OCI-LY7 (cell line): ENCODE data around the gene KIF20A. TPM values are rescaled to one million over a fixed set of nuclear protein-coding genes. Genes with fewer than 3 reads are reported as not detected.

Experiments
- BruUV-seq: library from RNA; stranded (reverse); fragments of 400-500 nt; replicated peaks from 2 replicates; lab custom pipeline; 2021; lab: Mats Ljungman, UMichigan
- CTCF ChIA-PET: fragments of 300-600 bp; sonication (Branson Sonifier 250); formaldehyde crosslinking; loops from one replicate; lab custom pipeline; 2022; ENCODE audit warnings: antibody characterized with exemption; ENCODE audit not compliant: unreplicated experiment; lab: Charles Lee
- POLR2A ChIA-PET: fragments of 300-600 bp; sonication (Branson Sonifier 250); formaldehyde crosslinking; loops from one replicate; lab custom pipeline; 2022; ENCODE audit warnings: antibody characterized with exemption; lab: Charles Lee
- DNase-seq: peaks from one replicate; pipeline ENCODE4 v3.0.0-alpha.2; 2015; ENCODE audit warnings: low spot score
- H2AFZ ChIP-seq: fragments of 200-600 bp; sonication (generic), shearing (Covaris generic); 2 replicates; pipeline ENCODE4 v1.6.1; 2014; ENCODE audit warnings: mild to moderate bottlenecking, antibody characterized with exemption, low read length, moderate library complexity
- H3K27ac ChIP-seq: fragments of 200-600 bp; sonication (generic); 2 replicates; pipeline ENCODE4 v1.5.1; 2014; ENCODE audit warnings: mixed run types, low read depth, mild to moderate bottlenecking, moderate library complexity, low read length, inconsistent platforms; ENCODE audit not compliant: poor library complexity, severe bottlenecking
- H3K36me3 ChIP-seq: fragments of 200-600 bp; sonication (generic); 2 replicates; pipeline ENCODE4 v1.6.1; 2014; ENCODE audit warnings: mild to moderate bottlenecking, antibody characterized with exemption, low read length, moderate library complexity, mixed read lengths; ENCODE audit not compliant: insufficient read depth
- H3K4me1 ChIP-seq: fragments of 200-600 bp; sonication (generic); 2 replicates; pipeline ENCODE4 v1.5.1; 2014; ENCODE audit warnings: mild to moderate bottlenecking, low read length; ENCODE audit not compliant: insufficient read depth, poor library complexity, severe bottlenecking
- H3K4me2 ChIP-seq: fragments of 200-600 bp; sonication (generic); 2 replicates; pipeline ENCODE4 v1.6.1; 2014; ENCODE audit warnings: mild to moderate bottlenecking, low read length
- H3K4me3 ChIP-seq: fragments of 200-600 bp; sonication (generic); 2 replicates; pipeline ENCODE4 v1.5.1; 2014; ENCODE audit warnings: mild to moderate bottlenecking, low read depth, low read length; ENCODE audit not compliant: poor library complexity, severe bottlenecking
- H3K79me2 ChIP-seq: fragments of 200-600 bp; sonication (generic); 2 replicates; pipeline ENCODE4 v1.6.1; 2016; ENCODE audit warnings: low read depth, mild to moderate bottlenecking, low read length, moderate library complexity, mixed read lengths; ENCODE audit not compliant: insufficient read depth
- H3K9me2 ChIP-seq: fragments of 200-600 bp; sonication (generic); 2 replicates; pipeline ENCODE4 v1.6.1; 2016; ENCODE audit warnings: mild to moderate bottlenecking, low read length, mixed read lengths; ENCODE audit not compliant: insufficient read depth
- H3K9me3 ChIP-seq: fragments of 200-600 bp; sonication (generic); 2 replicates; pipeline ENCODE4 v1.6.1; 2014; ENCODE audit warnings: mild to moderate bottlenecking, mixed run types, low read length, mixed read lengths
- H4K20me1 ChIP-seq: fragments of 200-600 bp; sonication (generic); 2 replicates; pipeline ENCODE4 v1.6.1; 2014; ENCODE audit warnings: mild to moderate bottlenecking, antibody characterized with exemption, low read length, moderate library complexity, mixed read lengths; ENCODE audit not compliant: insufficient read depth
- EZH2phosphoT487 ChIP-seq: fragments of 200-600 bp; sonication (generic); IDR thresholded peaks from 2 replicates; pipeline ENCODE4 v1.6.1; 2018; ENCODE audit warnings: low read depth, borderline replicate concordance, mild to moderate bottlenecking, mixed run types, antibody characterized with exemption, low read length, moderate library complexity, mixed read lengths
- intact Hi-C: fragments of 100-400 bp; cut with micrococcal nuclease; formaldehyde crosslinking; loops from one replicate; pipeline ENCODE4 v1.10.0; 2022; ENCODE audit not compliant: unreplicated experiment
- total RNA-seq, 2 experiments: library from RNA; depleted of rRNA in 1 of 2; stranded (reverse); fragments of >200 nt in 1 of 2; shearing (Covaris generic) in 1 of 2; gene quantifications; 2 replicates each; pipeline ENCODE4 v1.2.3, GENCODE V29; 2014 to 2022
- TF ChIP-seq, protein P1 (sequence below): fragments of 200-600 bp; sonication (generic); conservative IDR thresholded peaks from 2 replicates; pipeline ENCODE4 v1.5.1; 2014; ENCODE audit warnings: mild to moderate bottlenecking, antibody characterized with exemption, low read length, moderate library complexity, mixed read lengths

Gene KIF20A
- total RNA-seq, 2 experiments from 2014 or later: 63.1 to 65.1 TPM

DNA sequence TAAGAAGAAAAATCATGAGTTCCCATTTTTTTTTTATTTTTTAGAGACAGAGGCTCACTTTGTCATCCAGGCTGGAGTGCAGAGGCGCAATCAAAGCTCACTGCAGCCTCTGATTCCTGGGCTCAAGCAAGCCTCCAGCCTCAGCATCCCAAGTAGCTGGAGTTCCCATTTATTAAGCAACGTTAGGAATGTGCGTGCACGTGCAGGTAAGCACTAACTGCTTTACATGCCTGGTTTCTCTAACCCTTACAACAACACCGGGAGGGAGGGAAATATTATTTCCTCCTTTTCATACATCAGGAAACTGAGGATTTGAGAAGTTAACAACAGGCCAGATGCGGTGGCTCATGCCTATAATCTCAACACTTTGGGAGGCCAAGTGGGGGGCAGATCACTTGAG is 50.5 kb downstream of the KIF20A start:
- ChIA-PET POLR2A (interaction anchor here (0.6 kb wide), 1 partner anchor 10 kb away, joined by 3 read pairs; no protein-coding TSS in a partner anchor), CTCF (no interaction called here)
- H3K4me2 ChIP-seq: no peak overlapping the region
- H3K79me2 ChIP-seq: no peaks in the 10 kb centered on the region
- BruUV-seq: no TSS peak
- TF ChIP-seq EZH2phosphoT487: no peak
- TF ChIP-seq, protein P1, sequence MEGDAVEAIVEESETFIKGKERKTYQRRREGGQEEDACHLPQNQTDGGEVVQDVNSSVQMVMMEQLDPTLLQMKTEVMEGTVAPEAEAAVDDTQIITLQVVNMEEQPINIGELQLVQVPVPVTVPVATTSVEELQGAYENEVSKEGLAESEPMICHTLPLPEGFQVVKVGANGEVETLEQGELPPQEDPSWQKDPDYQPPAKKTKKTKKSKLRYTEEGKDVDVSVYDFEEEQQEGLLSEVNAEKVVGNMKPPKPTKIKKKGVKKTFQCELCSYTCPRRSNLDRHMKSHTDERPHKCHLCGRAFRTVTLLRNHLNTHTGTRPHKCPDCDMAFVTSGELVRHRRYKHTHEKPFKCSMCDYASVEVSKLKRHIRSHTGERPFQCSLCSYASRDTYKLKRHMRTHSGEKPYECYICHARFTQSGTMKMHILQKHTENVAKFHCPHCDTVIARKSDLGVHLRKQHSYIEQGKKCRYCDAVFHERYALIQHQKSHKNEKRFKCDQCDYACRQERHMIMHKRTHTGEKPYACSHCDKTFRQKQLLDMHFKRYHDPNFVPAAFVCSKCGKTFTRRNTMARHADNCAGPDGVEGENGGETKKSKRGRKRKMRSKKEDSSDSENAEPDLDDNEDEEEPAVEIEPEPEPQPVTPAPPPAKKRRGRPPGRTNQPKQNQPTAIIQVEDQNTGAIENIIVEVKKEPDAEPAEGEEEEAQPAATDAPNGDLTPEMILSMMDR: no peak
- no peaks in the 10 kb centered on the region for H3K36me3 ChIP-seq
- H3K4me3 ChIP-seq: no peak overlapping the region
- no peaks in the 10 kb centered on the region for H3K9me2 ChIP-seq
- H3K27ac ChIP-seq: no peak overlapping the region
- no peak overlapping the region for H2AFZ ChIP-seq
- peaks cover 13% of the 10 kb centered on the region; the same call in 1 of the 2 replicates for H3K9me3 ChIP-seq
- H3K4me1 ChIP-seq: no peaks in the 10 kb centered on the region
- no peak for DNase-seq
- H4K20me1 ChIP-seq: no peaks in the 10 kb centered on the region
- intact Hi-C loops: no loop called here

DNA sequence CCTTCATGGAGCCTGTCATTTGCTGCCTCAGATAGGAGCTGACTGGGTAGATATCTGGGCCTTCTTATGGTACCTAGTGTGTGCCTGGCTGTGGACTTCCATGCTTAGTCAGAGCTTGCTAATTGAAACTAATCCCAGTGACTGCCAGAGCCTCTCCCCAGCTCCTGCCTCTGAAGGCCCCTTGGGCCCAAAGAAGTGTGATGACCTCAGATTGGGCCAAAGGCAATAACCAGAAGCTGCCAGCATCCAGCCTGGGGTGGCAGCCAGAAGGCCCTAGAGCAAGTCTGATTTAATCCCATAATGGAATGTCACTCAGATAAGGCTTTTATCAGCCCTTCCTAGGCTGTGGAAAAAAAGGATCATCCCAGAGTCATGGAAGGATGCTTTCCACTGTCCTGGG is 51.3 kb downstream of the KIF20A start:
- intact Hi-C loops: no loop called here
- Histone ChIP-seq H3K9me3 (peaks cover 13% of the 10 kb centered on the region; the same call in 1 of the 2 replicates), H3K4me3 (no peak overlapping the region), H3K27ac (no peak overlapping the region), H3K4me2 (no peak overlapping the region), H3K36me3 (no peaks in the 10 kb centered on the region), H2AFZ (no peak overlapping the region), H3K79me2 (no peaks in the 10 kb centered on the region), H3K9me2 (no peaks in the 10 kb centered on the region), H4K20me1 (no peaks in the 10 kb centered on the region), H3K4me1 (no peaks in the 10 kb centered on the region)
- no TSS peak for BruUV-seq
- POLR2A ChIA-PET: interaction anchor here (0.7 kb wide), 1 partner anchor 60 kb away, joined by 3 read pairs; no protein-coding TSS in a partner anchor
- no peak for DNase-seq
- CTCF ChIA-PET: no interaction called here
- TF ChIP-seq, protein P1: no peak
- no peak for TF ChIP-seq EZH2phosphoT487

DNA sequence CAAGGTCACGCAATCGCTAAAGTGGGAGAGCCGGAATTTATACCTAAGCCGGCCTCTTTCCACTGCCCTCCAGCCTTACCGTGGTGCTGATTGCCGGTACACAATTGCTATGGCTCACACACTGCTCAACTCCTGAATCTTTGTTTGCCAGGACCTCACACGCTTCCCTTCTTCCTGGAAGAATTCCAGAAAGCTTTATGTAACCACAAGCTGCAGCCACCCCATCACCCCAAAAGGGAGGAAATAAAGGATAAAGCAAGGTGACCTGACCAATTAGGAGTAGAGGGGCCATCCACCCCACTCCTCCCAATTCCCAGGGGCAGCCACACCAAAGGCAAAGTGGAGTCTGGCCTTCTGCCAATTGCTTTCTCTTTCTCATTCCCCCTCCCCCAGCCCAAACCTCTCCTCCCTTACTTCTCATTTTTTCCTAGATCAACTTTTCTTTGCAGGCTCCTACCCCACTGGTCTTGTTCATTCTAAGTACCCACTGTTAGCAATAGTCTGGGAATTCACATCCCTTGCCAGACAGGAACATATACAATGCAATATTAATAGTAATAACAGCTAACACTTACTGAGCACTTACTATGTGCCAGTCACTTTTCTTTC is 52.2 kb downstream of the KIF20A start:
- no peak for DNase-seq
- H2AFZ ChIP-seq: no peak overlapping the region
- H3K9me3 ChIP-seq: peaks cover 10% of the 10 kb centered on the region; the same call in 1 of the 2 replicates
- H3K9me2 ChIP-seq: no peaks in the 10 kb centered on the region
- no peaks in the 10 kb centered on the region for H3K79me2 ChIP-seq
- no TSS peak for BruUV-seq
- no peaks in the 10 kb centered on the region for H3K4me1 ChIP-seq
- H3K36me3 ChIP-seq: no peaks in the 10 kb centered on the region
- no peak overlapping the region for H3K4me3 ChIP-seq
- CTCF ChIA-PET: interaction anchor here (0.6 kb wide), 2 partner anchors 1198 to 1394 kb away, joined by 3 to 4 read pairs; no protein-coding TSS in a partner anchor
- intact Hi-C loops: no loop called here
- H4K20me1 ChIP-seq: no peaks in the 10 kb centered on the region
- H3K4me2 ChIP-seq: no peak overlapping the region
- no peak overlapping the region for H3K27ac ChIP-seq
- TF ChIP-seq, protein P1: no peak
- TF ChIP-seq EZH2phosphoT487: no peak
- POLR2A ChIA-PET: interaction anchor here (0.6 to 1.2 kb wide), 3 partner anchors 16 to 59 kb away, joined by 3 to 5 read pairs (median 3); no protein-coding TSS in a partner anchor
